ENCODE measurements around the gene ATP10B. TPM values are rescaled to one million over a fixed set of nuclear protein-coding genes. Genes with fewer than 3 reads are reported as not detected.
"Not testable (repeated sequence)": the region's sequence is repeated elsewhere in the genome, so short reads cannot be mapped to it uniquely, and the experiment has no call there.

The ATP10B gene, protein sequence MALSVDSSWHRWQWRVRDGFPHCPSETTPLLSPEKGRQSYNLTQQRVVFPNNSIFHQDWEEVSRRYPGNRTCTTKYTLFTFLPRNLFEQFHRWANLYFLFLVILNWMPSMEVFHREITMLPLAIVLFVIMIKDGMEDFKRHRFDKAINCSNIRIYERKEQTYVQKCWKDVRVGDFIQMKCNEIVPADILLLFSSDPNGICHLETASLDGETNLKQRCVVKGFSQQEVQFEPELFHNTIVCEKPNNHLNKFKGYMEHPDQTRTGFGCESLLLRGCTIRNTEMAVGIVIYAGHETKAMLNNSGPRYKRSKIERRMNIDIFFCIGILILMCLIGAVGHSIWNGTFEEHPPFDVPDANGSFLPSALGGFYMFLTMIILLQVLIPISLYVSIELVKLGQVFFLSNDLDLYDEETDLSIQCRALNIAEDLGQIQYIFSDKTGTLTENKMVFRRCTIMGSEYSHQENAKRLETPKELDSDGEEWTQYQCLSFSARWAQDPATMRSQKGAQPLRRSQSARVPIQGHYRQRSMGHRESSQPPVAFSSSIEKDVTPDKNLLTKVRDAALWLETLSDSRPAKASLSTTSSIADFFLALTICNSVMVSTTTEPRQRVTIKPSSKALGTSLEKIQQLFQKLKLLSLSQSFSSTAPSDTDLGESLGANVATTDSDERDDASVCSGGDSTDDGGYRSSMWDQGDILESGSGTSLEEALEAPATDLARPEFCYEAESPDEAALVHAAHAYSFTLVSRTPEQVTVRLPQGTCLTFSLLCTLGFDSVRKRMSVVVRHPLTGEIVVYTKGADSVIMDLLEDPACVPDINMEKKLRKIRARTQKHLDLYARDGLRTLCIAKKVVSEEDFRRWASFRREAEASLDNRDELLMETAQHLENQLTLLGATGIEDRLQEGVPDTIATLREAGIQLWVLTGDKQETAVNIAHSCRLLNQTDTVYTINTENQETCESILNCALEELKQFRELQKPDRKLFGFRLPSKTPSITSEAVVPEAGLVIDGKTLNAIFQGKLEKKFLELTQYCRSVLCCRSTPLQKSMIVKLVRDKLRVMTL (N-terminal part only)
- total RNA-seq (under 1 TPM in 1 of 10 donors, not detected in 9; 0.04 TPM), polyA plus RNA-seq (under 1 TPM; 0.01 to 0.15 TPM)
- long read RNA-seq, donor 1: 0 reads
- long read RNA-seq, donor 2: 0 reads
- long read RNA-seq, donor 3: 0 reads

DNA sequence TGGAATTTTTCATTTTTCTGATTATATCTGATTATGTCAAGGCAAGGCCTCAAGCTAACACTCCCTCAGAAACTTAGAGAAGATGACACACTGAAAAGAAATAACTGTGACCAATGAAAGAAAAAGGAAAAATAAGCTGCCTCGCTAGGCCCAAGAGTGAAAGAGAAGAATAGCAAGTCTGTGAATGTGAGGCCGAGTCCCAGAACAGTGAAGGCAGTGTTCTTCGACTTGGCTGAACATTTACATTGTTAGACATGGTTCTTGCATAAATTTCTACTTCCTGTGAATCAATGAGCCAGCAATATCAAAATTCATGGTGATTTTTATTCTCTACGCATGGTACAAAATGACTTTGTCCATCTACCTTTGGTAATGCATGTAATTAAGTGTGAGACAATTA lies at the start of gene ATP10B:
ATP10B (minus strand) TSS at position 163 of the 400 bp plus-strand sequence. CDS start 164,137 bp downstream, outside the sequence.
- no peak within 1 kb of the TSS for H3K27ac ChIP-seq
- 73 to 83% methylated on average over 4 of the region's 4 CpGs for WGBS, 2 donors
- intact Hi-C loops (cut with DNase I): no loop called here

DNA sequence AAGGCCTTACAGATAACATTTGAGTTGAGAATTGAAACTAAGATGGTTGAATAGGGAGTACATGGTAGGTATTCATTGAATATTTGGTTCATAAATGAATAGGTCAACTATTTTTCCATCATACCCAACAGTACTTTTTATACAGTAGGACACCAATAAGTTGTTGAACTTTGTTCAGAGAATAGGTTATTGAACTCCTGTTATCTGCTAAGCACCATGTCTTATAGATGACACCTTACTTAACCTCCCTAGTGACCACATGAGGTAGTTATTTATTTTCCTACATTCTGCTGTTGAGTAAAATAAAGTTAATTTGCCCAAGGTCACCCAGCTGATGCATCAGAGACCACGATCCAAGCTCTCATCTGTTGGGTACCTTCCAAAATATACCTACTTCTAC lies 49.6 kb upstream of the ATP10B start:
- H3K4me3 ChIP-seq: no peak overlapping the region
- H3K36me3 ChIP-seq: no peaks in the 10 kb centered on the region
- DNase-seq (no peak), ATAC-seq (no peak)
- TF ChIP-seq, protein P1, sequence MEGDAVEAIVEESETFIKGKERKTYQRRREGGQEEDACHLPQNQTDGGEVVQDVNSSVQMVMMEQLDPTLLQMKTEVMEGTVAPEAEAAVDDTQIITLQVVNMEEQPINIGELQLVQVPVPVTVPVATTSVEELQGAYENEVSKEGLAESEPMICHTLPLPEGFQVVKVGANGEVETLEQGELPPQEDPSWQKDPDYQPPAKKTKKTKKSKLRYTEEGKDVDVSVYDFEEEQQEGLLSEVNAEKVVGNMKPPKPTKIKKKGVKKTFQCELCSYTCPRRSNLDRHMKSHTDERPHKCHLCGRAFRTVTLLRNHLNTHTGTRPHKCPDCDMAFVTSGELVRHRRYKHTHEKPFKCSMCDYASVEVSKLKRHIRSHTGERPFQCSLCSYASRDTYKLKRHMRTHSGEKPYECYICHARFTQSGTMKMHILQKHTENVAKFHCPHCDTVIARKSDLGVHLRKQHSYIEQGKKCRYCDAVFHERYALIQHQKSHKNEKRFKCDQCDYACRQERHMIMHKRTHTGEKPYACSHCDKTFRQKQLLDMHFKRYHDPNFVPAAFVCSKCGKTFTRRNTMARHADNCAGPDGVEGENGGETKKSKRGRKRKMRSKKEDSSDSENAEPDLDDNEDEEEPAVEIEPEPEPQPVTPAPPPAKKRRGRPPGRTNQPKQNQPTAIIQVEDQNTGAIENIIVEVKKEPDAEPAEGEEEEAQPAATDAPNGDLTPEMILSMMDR (IDR thresholded peaks at IDR 0.05): no peak
- peaks cover 0 to 5% (median 0%) of the 10 kb centered on the region in 7 donors for H3K27me3 ChIP-seq
- H3K4me1 ChIP-seq: no peaks in the 10 kb centered on the region
- peaks cover 0 to 12% (median 0%) of the 10 kb centered on the region in 11 donors for H3K9me3 ChIP-seq
- no peak overlapping the region for H3K27ac ChIP-seq
- WGBS, 2 donors: 76 to 90% methylated on average over 1 of the region's 1 CpG
- intact Hi-C loops (cut with DNase I): no loop called here

More for the DNA sequence above, at the start of gene ATP10B:
- DNase-seq (no peak), ATAC-seq (no peak)
- Histone ChIP-seq H3K36me3 (no peaks in the 10 kb centered on the region), H3K9me3 (no peaks in the 10 kb centered on the region), H3K4me1 (no peaks in the 10 kb centered on the region), H3K27me3 (no peaks in the 10 kb centered on the region), H3K4me3 (no peak within 1 kb of the TSS)
- TF ChIP-seq, protein P1 (IDR thresholded peaks at IDR 0.05): no peak

DNA sequence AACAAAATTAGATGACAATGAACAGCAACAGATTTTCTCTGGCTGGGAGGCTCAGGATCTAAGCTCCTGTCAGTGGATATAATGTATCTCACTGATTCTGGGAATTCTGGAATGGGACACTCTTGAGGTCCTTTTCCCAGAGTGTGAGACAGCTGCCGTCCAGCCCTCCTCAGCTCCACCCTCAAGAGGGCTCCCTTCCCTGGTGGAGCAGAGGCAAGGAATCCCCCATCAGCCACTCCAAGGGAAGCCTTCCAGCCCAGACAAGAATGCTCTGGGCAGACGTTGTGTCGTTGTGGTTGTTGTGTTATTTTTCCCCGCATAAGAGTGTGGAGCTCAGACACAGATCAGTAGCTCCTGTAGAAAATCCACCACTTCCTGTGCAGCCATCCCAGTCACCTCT lies 47.7 kb upstream of the ATP10B start:
- DNase-seq: no peak
- H3K9me3 ChIP-seq: peaks cover 0 to 18% (median 0%) of the 10 kb centered on the region in 11 donors
- TF ChIP-seq, protein P1 (IDR thresholded peaks at IDR 0.05): no peak
- H3K27ac ChIP-seq: no peak overlapping the region
- no peaks in the 10 kb centered on the region for H3K36me3 ChIP-seq
- H3K4me1 ChIP-seq: no peaks in the 10 kb centered on the region
- intact Hi-C loops (cut with DNase I): no loop called here
- WGBS, 2 donors: 42 to 50% methylated on average over 4 of the region's 4 CpGs
- no peak overlapping the region for H3K4me3 ChIP-seq
- ATAC-seq: no peak
- peaks cover 0 to 5% (median 0%) of the 10 kb centered on the region in 7 donors for H3K27me3 ChIP-seq

DNA sequence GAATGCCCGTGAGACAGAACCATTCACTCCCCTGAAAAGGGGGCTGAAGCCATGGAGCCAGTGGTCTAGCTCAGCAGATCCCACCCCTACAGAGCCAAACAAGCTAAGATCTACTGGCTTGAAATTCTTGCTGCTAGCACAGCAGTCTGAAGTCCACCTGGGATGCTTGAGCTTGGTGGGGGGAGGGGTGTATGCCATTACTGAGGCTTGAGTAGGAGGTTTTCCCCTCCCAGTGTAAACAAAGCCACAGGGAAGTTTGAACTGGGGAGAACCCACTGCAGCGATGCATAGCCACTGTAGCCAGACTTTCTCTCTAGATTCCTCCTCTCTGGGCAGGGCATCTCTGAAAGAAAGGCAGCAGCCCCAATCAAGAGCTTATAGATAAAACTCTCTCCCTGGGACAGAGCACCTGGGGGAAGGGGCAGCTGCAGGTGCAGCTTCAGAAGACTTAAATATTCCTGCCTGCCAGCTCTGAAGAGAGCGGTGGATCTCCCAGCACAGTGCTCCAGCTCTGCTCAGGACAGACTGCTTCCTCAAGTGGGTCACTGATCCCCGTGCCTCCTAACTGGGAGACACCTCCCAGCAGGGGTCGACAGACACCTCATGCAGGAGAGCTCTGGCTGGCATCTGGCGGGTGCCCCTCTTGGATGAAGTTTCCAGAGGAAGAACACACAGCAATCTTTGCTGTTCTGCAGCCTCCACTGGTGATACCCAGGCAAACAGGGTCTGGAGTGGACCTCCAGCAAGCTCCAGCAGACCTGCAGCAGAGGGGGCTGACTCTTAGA lies 41.4 kb upstream of the ATP10B start:
- DNase-seq; H3K4me3 ChIP-seq; H3K27me3 ChIP-seq; ATAC-seq; intact Hi-C loops (cut with DNase I); H3K27ac ChIP-seq; H3K36me3 ChIP-seq; H3K4me1 ChIP-seq: not testable (repeated sequence)
- H3K9me3 ChIP-seq: peaks cover 0 to 14% (median 0%) of the 10 kb centered on the region in 11 donors
- WGBS, 2 donors: 83% methylated on average over 6 of the region's 6 CpGs
